Fibroblast of the conjunctiva (primary cell): ENCODE measurements around the gene ANKK1.

ENCODE experiments used
- DNase-seq: peaks from one replicate; pipeline ENCODE4 v3.0.0-alpha.2; 2010; ENCODE audit warnings: low read depth

The ANKK1 gene

DNA sequence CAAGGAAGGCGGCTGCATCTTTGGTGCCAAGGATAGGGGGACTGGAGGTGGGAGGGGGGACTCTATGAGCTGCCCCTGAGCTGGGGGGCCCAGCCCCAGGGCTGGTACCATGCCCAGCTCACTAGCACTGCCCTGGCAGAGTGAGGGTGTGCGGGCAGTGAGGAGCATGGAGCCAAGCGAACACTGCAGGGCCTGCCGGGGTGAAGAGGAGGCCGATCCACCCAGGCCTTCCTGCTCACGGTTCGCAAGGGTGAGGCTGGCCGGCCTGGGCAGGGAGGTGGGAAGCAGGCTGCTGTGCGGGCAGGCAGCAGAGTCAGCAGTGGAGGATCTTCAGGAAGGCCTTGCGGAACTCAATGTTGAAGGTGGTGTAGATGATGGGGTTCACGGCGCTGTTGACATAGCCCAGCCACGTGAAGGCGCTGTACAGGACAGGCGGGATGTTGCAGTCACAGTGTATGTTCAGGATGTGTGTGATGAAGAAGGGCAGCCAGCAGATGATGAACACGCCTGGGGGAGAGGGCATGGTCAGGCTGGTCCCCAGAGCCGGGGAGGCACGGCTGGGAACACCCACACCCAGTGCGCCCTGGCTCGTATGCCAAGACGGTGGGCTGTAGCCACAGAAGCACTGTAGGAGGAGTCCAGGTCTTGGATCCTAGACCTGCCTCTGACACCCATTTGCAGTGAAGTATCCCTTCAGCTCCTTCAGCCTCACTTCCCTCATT lies 23.0 kb downstream of the ANKK1 start:
- no peak for DNase-seq

DNA sequence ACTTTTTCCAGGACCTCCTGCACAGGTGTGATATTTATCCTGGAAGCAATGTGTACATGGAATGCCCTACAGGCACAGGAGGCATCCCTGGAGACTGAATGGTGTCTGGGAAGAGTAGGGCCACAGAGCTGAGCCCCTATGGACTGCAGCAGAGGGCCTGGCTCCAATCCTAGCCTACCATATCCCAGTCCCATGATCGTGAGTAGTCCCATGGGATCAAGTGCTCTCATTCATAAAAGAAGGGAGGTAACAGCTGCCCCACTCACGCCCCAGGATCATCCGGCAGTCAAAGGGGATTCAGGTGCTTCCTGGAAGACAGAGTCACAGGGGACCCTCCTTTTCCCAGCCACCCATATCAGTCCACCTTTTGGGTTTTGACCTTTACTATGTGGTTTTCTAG lies 24.0 kb downstream of the ANKK1 start:
- no peak for DNase-seq

DNA sequence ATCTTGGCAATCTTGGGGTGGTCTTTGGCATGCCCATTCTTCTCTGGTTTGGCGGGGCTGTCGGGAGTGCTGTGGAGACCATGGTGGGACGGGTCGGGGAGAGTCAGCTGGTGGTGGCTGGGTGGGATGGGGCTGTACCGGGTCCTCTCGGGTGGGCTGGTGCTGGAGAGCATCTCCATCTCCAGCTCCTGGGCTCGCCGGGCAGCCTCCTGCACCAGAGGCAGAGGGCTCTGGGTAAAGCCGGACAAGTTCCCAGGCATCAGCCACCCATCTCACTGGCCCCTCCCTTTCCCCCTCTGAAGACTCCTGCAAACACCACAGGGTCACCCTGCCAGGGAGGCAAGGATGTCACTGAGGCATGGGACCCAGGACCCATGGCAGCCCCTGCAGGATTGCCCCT lies 25.1 kb downstream of the ANKK1 start:
- DNase-seq = no peak

DNA sequence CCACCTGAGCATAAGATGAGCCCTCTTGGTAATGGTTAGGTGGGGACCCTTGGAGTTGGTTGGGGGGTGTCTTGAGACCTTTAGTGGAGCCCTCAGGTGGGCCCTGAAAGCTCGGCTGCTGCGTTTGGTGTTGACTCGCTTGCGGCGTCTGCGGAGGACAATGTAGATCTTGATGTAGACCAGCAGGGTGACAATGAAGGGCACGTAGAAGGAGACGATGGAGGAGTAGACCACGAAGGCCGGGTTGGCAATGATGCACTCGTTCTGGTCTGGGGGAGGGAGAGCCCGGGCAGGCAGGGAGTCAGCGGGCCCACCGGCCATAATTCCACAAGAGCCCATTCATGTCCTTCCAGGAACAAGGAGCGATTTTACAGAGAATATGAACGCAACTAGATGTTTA lies 27.8 kb downstream of the ANKK1 start:
- no peak for DNase-seq

DNA sequence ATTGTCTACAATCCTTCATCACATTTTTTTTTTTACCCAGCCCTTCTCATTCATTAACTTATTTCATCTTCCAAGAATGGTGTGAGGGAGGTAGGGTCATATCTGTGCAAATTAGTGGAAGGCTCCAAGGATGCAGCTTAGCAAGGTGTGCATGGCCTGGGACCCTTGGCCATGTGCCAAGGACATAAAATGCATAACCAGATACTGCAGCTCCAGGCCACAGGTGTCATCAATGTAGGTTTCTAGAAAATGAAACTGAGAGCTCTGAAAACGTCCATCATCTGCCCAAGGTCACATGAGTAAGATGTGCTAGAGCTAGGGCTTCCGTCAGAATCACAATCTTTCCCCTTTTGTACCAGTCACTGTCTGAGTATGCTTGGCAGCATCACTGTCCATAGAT lies 29.8 kb downstream of the ANKK1 start:
- DNase-seq = no peak

DNA sequence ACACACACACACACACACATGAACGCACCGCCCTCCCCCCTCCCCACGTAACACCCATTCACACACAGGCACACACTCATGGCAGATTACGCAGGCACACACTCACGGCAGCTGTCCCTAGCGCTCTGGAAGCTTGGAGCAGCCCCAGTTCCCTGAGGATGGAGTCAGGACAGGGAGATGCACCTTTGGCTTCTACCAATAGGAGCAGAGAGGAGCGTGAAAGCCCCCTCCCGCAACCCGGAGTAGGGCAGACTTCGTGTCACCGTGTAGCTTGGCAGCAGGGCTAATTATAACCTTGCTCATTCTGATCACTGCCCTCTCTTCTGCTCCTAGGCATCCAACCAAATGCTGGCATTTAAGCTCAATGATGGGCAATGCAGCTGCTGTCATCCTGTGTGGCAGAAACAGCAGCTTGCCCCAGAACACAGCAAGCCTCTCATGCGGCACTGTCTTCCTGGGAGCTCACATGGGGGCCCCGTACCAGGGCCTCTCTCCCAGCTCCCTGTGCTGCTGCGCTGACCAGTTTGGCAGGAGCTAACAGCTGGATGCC lies 31.9 kb downstream of the ANKK1 start:
- DNase-seq = no peak

DNA sequence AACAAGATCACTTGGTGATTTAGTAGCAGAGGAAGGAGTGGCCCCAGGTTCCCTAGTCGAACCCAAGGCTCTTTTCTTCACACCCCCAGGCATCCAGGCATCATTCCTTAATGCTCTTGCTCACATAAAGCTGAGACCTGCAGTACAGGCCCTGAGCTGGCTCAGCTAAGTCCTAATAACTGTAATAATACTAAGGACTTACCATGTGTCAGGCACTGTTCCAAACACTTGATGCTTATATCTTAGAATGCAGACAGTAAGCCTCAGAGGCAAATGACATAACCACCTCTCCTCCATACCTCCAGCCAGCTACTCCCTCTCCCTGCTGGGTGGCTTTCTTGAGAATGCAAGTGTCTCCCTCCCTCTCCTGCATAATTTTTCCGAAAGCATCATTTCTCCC lies 33.2 kb downstream of the ANKK1 start:
- no peak for DNase-seq

DNA sequence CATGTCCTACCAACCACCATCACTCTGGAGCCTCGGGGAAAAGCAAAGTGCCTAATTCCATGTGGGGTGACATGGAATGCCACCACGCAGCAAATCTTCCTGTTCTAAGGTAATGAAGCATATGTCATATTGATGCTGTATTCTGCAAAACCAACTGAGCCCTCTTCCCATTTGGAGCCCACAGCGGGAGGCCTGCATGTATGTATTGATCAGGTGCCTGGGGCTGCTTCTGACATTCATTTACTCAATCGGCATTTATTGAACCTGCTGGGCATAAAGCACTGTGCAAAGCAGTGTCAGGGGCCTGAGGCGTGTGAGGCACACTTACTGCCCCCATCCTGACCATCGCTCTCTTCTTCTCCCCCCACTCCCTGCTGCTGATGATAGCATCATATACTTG lies 39.1 kb downstream of the ANKK1 start:
- DNase-seq = no peak

DNA sequence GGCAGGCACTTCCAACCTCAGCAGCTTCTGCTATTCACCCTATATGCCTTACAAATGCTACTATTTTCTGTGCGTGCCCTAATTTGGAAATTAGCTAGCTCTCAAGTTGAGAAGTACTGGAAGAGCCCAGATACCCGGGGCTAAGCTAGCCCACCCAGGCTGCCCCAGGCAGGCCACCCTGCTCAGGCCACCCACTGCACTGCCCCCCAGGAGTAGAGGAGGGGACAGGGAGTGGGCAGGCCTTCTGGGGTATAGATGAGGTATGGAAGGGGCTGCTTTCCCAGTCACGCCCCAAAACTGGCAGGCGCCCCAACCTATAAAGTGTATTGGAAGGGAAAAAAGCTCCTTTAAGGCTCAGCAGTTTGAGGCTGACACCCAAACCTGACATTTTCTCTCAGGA lies 44.2 kb downstream of the ANKK1 start:
- DNase-seq = no peak

DNA sequence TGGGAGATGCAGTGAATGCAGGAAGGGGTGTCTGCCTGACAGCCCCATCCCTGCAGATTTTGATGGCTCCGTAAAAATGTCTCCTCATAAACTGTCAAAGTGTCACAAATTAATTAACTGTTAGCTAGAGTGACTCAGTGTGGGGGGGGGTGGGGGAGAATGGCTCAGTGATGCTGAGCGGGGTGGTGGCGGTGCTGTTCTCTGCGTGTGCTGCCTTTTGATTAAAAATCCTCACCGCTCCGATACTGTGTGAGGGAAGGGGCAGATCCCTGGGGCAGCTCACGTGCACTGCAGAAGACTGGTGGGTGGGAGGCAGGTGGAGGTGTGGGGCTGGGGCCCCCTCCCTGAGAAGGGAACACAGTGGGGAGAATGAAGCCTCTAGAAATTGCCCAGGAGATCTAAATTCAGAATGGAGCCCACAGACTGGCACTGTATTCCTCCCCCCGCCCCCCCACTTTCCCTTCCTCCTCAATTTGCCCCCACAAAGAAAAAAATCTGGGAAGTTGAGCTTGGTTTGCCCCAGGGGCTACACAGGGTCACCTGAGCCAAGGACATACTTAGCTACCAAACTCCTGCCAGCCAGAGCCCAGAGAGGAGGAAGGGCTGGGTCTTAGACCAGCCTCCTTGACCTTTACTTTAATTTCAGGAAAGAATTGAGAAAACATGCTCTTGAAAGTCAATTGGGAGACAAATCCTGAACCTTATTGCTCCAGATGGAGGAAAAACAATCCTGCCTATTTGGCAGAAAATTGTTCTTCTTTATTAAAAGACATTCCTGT lies 47.8 kb downstream of the ANKK1 start:
- no peak for DNase-seq

DNA sequence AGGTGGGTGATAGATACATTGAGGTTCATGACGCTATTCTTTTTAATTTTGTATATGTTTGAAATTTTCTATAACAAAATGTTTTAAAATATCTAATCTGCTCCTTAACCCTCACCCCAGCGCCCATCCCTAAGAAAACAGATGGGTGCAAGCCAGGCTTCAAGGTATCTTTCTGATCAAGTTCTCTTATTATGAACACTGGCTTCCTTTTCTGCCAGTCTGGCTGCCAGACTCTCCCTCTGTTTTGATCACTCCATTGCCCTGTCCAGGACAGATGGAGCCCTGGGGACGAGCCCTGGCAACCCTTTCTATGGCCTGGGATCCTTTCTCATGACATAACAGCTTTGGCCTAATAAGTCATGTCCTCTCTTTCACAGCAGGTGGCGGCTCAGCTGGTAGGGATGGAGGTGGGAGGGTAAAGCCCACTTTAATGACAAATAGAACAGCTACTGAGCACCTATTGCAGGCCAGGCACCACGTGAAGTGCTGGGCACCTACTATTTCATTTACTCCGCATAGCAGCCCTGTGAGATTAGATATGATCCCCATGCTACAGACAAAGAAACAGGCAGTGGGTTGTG lies 49.2 kb downstream of the ANKK1 start:
- no peak for DNase-seq

DNA sequence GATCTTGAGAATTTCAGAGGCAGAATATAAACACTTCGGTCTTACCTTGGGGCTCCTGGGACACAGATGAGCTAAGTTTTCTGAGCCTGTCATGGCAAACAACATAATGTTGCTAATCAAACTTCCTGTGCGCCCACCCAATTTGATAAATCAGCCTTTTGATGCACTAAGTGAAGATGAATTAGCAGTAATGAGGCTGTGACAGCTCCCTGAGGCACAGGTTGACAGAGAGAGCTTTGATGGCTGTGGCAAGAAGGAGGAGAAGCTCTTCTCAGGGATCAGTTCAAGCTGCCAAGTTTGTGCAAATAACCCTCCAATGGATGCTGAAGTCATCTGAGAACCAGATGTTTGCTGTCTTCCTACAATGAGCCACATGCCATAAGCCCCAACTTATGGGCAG lies 53.2 kb downstream of the ANKK1 start:
- DNase-seq = no peak

DNA sequence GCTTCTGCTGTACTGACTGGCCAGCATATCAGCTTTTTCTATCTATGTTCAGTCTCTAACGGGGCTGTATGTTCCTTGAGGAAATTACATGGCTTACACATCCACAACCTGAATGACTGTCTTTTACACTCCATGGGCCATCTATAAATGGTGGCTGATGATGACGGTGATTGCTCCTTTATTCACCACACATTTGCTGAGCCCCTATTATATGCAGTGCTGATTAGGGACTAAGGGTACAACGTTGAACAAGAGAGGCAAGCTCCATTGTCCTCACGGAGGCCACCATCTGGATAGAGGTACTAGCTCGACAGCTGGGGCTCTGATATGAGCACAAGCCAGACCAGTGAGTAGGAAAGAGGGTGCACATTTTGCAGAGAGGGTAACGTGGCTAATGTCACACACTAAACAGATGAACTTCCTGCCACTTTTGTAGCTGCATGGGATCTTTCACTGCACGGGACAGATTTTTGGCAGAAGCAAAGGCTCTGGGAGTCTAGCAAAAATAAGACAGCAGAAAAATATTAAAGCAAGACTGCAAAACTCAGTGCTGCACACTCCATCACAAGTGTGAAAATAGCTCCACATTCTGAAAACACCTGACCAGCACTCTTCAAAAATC lies 57.0 kb downstream of the ANKK1 start:
- no peak for DNase-seq

DNA sequence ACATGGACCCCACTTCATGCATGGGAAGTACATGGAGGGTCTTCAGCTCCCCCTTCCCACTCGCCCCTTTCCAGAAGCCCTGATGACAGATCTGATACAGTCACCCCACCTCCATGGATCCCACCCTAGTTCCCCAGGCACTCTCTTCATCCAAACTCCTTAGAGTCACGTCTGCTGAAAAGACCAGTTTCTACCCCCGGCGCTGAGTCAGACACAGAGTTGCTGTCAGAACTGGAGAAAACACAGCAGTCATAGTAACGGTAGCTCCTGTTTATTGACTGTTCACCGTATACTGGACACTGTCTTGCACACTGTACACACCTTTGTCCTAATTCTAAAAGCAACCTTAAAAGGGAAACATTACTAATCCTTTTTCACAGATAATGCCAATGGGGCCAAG lies 58.5 kb downstream of the ANKK1 start:
- DNase-seq = no peak

DNA sequence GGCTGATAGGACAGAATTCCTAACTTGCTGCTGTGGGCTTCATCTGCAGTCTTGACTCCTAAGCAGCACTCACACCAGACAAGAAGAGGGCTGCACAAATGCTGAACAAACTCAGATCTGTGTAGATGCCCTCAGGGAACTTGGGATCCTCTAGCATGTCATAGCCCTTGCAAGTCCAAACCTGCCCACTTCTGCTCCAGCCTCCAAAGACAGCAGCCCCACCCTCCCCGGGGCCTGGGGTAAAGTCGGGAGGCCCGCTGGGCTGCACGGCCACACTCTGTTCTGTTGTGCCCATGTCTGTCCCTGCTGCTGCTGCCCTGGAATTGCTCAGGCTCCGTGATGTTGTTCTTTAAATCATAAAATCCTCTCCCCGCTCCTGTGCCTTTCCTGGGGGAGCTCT lies 59.4 kb downstream of the ANKK1 start:
- DNase-seq = no peak

DNA sequence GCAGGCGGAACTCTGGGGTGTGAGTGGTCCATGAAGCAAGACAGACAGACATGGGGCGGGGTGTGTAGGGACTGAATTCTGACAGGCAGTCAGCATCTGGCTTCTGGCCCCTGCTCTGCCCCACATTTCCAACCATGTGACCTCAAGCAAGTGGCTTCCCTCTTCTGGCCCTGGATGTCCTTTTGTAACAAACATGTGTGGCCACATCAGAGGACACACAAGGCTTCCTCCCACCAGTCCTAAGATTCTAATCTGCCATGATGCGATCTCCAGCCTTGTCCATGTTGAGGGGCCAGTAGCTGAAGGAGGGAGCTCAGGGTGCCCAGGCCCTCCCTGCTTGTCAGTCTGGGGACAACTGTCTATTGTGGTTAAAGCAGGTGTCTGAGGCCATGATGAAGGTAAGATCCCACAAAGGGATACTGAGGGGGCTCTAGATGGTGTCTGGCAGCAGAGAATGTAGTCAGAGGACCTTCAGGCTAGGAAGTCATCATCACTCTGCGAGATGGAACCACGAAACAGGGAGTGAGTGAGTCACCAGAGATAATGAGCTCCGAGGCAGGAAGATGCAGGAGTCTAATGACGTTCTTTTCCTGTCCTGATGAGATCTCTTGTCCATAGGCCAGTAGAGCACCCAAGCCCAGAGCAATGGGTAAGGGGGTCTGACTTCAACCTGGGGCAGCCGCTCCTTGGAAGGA lies 60.2 kb downstream of the ANKK1 start:
- no peak for DNase-seq

DNA sequence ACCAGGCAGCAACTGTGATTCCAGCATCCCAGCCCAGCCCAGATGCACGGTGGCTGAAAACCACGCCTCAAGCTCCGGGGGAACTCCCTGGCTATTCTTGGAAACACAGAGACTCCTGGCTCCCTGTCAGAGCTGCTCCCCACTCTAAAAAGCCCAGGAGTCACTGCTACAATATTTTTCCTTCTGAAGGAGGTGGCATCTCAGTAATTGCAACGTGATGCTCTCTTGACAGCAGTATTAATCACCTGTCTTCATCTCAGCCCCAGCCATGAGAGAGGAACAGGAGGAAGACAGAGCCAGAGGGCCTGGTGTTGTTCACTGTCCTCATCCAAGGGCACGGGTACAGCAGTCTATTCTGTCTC lies 60.7 kb downstream of the ANKK1 start:
- DNase-seq = no peak

DNA sequence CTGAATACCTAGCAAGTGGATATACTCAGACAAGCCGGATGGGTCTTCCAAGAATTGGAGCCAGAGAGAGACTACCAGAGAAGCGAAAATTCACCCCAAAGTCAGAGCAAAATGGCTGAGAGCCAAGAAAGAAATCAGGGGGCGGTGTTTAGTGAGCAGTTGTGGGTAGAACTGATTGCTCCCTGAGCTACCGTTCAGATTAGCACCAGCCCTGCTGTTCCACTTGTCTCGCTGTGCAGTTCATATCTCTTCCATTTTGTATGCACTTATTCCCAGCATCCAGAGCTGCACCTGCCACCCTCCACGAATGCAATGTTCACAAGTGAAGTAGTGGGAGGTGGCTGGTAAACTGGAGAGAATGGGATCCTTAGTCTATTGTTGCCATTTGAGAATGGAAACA lies 62.2 kb downstream of the ANKK1 start:
- no peak for DNase-seq
